GM18505 (cell line): ENCODE data around the gene APBA1.

Source experiments
- ATAC-seq: cut with Tn5 transposase; IDR thresholded peaks from one replicate; pipeline ENCODE4 v1.9.1; 2021; ENCODE audit not compliant: unreplicated experiment
- POLR2A ChIP-seq: IDR thresholded peaks from 4 replicates; pipeline ENCODE4 v1.6.1; 2011; ENCODE audit warnings: borderline replicate concordance; ENCODE audit not compliant: insufficient read depth, insufficient read length; ENCODE audit errors: extremely low read depth

Gene APBA1

GRCh38 chr9:69577123-69577522 lies 95.0 kb downstream of the APBA1 start:
- no peak for TF ChIP-seq POLR2A

GRCh38 chr9:69574057-69574456 lies 98.1 kb downstream of the APBA1 start:
- no peak for TF ChIP-seq POLR2A
- no peak for ATAC-seq

More at GRCh38 chr9:69577123-69577522, 95.0 kb downstream of the APBA1 start:
- no peak for ATAC-seq

- no peak for ATAC-seq
- TF ChIP-seq POLR2A: no peak
Observed at GRCh38 chr9:69573651-69574050, 98.5 kb downstream of the APBA1 start.

GRCh38 chr9:69572611-69573010 lies 99.6 kb downstream of the APBA1 start:
- ATAC-seq: no peak
- TF ChIP-seq POLR2A: no peak

DNA sequence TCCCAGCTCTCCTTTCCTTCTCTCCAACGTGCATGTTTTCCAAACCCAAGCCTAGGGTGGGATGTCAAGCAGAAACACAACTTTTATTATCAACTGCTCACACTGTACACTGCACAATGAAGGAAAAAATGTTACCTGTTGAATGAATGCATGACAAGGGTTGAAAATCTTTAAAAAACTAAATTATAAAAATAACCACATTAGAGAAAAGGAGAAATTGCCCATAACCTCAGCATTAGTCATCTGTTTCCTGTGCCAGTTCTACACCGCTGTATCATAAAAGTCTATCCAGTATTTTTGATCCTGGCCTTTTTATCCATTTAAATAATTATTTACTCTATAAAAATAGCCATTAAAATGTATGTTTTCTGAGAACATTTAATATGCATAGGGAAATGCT lies 101.1 kb downstream of the APBA1 start:
- TF ChIP-seq POLR2A: no peak
- ATAC-seq: no peak

DNA sequence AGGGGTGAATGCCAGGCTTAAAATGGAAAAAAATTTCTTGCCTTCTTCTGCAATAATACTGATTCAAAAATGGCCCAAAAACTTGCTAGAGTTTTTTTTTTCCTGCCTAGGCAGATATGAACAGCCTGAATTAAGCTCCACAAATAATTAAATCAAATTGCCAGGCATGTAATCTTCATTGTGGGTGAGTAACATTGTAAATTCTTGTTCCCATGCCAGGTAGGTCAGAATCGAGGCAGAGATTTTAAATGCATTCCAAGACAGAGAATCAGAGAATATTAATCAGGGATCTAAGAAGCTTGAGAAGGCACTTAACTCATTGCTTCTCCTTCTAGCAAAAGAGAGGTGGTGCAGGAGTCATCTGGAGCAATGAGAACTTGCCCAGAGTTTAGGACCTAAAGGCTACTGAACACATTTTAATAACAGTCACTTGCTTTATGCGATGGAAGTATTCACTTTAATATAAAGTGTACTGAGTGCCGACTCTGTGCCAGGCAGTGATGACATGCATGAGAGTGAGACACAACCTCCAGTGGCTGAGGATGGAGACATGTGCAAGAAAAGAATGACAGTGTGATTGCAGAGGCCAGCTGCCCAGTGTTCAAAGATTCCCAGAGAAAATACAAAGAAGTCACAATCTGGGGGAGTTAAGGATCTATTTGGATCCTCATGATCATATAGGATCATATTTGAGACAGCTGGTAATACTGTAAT lies 102.3 kb downstream of the APBA1 start:
- no peak for ATAC-seq
- TF ChIP-seq POLR2A: no peak

DNA sequence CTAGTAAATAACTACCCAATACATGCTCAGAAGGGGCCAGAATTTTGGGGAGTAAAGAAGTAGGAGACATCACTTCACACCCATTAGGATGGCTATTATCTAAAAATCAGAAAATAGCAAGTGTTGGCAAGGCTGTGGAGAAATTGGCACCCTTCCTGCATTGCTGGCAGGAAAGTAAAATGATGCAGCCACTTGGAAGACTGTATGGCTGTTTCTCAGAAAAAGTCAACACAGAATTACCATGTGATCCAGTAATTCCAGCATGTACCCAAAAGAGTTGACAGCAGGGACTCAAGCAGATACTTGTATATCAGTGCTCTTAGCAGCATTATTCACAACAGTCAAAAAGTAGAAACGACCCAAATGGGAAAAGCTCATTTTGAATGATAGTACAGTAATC lies 107.6 kb downstream of the APBA1 start:
- TF ChIP-seq POLR2A: no peak
- ATAC-seq: no peak

- TF ChIP-seq POLR2A: no peak
- ATAC-seq: no peak
Observed at GRCh38 chr9:69559126-69559525, 113.0 kb downstream of the APBA1 start.

GRCh38 chr9:69556707-69557106 lies 115.5 kb downstream of the APBA1 start:
- TF ChIP-seq POLR2A: no peak
- ATAC-seq: no peak

DNA sequence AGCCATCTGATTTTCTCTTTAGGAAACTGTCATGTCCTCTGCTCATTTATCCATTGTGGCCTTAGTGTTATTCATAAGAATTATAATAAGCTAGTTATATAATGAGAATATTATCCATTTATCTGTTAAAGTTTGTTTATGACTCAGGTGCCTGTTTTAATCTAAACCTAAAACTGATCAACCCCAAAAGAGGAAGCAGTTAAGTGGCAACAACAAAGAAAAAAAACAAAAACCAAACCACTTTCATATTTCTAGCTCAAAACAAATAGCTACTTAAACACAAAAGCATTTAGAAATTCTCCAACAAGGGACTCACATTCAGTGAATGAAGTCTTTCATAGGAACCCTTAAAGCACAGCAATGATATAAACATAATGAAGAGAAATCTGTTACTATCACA lies 116.4 kb downstream of the APBA1 start:
- no peak for TF ChIP-seq POLR2A
- ATAC-seq: no peak

- no peak for ATAC-seq
Observed at GRCh38 chr9:69554945-69555344, 117.2 kb downstream of the APBA1 start.

DNA sequence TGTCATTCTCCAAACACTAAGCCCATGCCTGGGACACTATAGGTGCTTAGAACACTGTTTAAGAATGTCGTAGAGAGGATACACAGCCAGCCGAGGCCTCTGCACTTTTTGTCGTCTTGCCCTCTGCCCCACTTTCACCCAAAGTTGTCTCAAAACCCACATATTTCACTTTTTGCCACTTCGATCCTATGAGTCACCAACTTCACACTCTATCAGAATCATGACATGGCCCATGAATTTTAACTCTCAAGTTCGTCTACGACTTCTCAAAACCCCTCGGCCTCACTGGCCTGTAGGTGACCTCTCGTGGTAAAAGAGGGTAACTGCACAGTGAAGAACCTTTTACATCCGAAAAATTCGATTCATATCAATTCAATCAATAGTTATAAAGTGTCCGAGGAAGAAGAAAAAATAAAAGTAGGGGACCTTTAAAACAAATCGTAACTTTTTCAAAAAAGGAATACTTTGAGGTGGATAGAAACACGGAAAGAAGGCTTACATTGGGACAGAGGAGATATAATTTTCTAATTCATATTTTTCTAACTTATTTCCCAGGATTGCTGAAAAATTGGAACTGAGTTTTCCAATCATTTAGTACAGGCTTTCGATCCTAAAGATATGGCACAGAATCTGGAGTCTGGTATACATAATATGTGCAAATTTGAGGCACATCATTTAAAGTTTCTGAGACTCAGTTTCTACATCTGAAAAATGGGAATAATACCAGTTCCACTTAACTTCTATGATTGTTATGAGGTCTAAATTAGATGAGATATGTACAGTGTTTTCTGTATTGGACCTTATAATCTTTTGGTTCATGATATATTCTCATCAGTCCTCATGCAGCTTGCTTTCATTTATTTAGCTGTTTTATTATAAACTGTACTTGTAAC lies 122.6 kb downstream of the APBA1 start:
- TF ChIP-seq POLR2A: no peak
- no peak for ATAC-seq

More at GRCh38 chr9:69554945-69555344, 117.2 kb downstream of the APBA1 start:
- no peak for TF ChIP-seq POLR2A

DNA sequence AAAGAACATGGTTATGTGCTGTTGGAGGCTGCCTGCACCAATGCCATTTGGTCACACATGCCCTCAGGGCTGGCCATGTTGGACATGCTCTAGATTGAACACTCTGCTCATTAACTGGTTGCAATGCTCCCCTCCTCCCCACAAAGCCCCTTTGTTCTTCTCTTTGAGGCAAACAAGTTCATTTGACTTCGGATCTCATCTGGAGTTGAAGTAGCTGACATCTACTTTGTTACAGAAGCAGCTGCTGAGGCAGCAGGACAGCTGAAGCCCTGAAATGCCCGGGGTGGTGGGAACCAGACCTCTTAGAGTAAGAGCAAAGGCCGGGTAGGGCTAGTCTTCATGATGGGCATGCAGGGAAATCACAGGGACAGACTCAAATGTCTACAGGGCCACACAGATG lies 123.5 kb downstream of the APBA1 start:
- no peak for TF ChIP-seq POLR2A
- no peak for ATAC-seq

- TF ChIP-seq POLR2A: no peak
- no peak for ATAC-seq
Observed at GRCh38 chr9:69546265-69546664, 125.9 kb downstream of the APBA1 start.
